ENCODE results near the gene DEFB108B. TPM values are rescaled to one million over a fixed set of nuclear protein-coding genes. Genes with fewer than 3 reads are reported as not detected.

DEFB108B gene
- total and polyA plus RNA-seq, 4 donors, result not detected

Small RNA genes within 50 kb of the gene (small RNA-seq; reads per million reads assigned to genes)
- gene RNA5SP342, result not detected

Other genes starting within 250 kb of the DEFB108B start
- not detected for gene DEFB131B, start 45.3 kb downstream of the DEFB108B start, total RNA-seq
- gene DEFB131B, start 45.3 kb downstream of the DEFB108B start, polyA plus RNA-seq, result not detected
- gene XNDC1N, start 95.4 kb downstream of the DEFB108B start, total RNA-seq, result 1 to 10 TPM; 5.6 to 7.9 TPM
- gene XNDC1N, start 95.4 kb downstream of the DEFB108B start, polyA plus RNA-seq, result 1 to 10 TPM in 1 of 2 donors, under 1 TPM in 1; 0.59 to 2.1 TPM
- 10 to 100 TPM; 11.9 to 31.1 TPM for gene RNF121, start 95.8 kb downstream of the DEFB108B start, total RNA-seq
- gene RNF121, start 95.8 kb downstream of the DEFB108B start, polyA plus RNA-seq, result 10 to 100 TPM; 10.2 to 16.5 TPM
- gene IL18BP, start 165.7 kb downstream of the DEFB108B start, total RNA-seq, result 1 to 10 TPM; 2.4 to 5.9 TPM
- gene IL18BP, start 165.7 kb downstream of the DEFB108B start, polyA plus RNA-seq, result 1 to 10 TPM; 2.6 to 6.3 TPM
- gene NUMA1, start 247.3 kb downstream of the DEFB108B start, total RNA-seq, result 10 to 100 TPM; 55.1 to 93.2 TPM
- gene NUMA1, start 247.3 kb downstream of the DEFB108B start, polyA plus RNA-seq, result 10 to 100 TPM; 19.5 to 29.2 TPM
- 1 to 10 TPM; 1.9 to 3.4 TPM for gene LRRC51, start 247.7 kb downstream of the DEFB108B start, total RNA-seq
- 1 to 10 TPM; 2.9 to 3.7 TPM for gene LRRC51, start 247.7 kb downstream of the DEFB108B start, polyA plus RNA-seq

Measured in liver (tissue), 5 donors.